Hematopoietic multipotent progenitor cell treated with erythropoietin and hydrocortisone succinate and interleukin-3 and kit ligand, for 15 days (in vitro differentiated cells): Measurements from ENCODE around the gene ERBB4.
"Not testable (repeated sequence)": the region's sequence is repeated elsewhere in the genome, so short reads cannot be mapped to it uniquely, and the experiment has no call there.

Experiments
- DNase-seq: peaks from one replicate; pipeline ENCODE4 v3.0.0-alpha.2; 2015; ENCODE audit warnings: low spot score

Gene ERBB4

GRCh38 chr2:212223696-212224095, 314.9 kb downstream of the ERBB4 start:
- DNase-seq, result no peak

- no peak for DNase-seq
These were observed 325.4 kb downstream of the ERBB4 start for GRCh38 chr2:212213191-212213590.

GRCh38 chr2:212208467-212208866, 330.1 kb downstream of the ERBB4 start:
- no peak for DNase-seq

- DNase-seq, result no peak
These were observed 340.8 kb downstream of the ERBB4 start for GRCh38 chr2:212197776-212198175.

GRCh38 chr2:212195626-212196025, 343.0 kb downstream of the ERBB4 start:
- no peak for DNase-seq

GRCh38 chr2:212194396-212194795, 344.2 kb downstream of the ERBB4 start:
- DNase-seq, result no peak

- no peak for DNase-seq
These were observed 344.8 kb downstream of the ERBB4 start for GRCh38 chr2:212193803-212194202.

- no peak for DNase-seq
These were observed 345.5 kb downstream of the ERBB4 start for GRCh38 chr2:212193056-212193455.

GRCh38 chr2:212191438-212191837, 347.2 kb downstream of the ERBB4 start:
- not testable (repeated sequence) for DNase-seq

GRCh38 chr2:212186166-212186565, 352.4 kb downstream of the ERBB4 start:
- no peak for DNase-seq

GRCh38 chr2:212181646-212182045, 357.0 kb downstream of the ERBB4 start:
- DNase-seq, result no peak

- DNase-seq, result no peak
These were observed 358.1 kb downstream of the ERBB4 start for GRCh38 chr2:212180408-212181083.

- DNase-seq, result no peak
These were observed 360.9 kb downstream of the ERBB4 start for GRCh38 chr2:212177724-212178123.

- DNase-seq, result no peak
These were observed 362.5 kb downstream of the ERBB4 start for GRCh38 chr2:212176151-212176550.

- no peak for DNase-seq
These were observed 364.7 kb downstream of the ERBB4 start for GRCh38 chr2:212173756-212174510.

GRCh38 chr2:212173331-212173730, 365.3 kb downstream of the ERBB4 start:
- DNase-seq, result no peak

- no peak for DNase-seq
These were observed 368.2 kb downstream of the ERBB4 start for GRCh38 chr2:212170382-212170781.

GRCh38 chr2:212158081-212158480, 380.5 kb downstream of the ERBB4 start:
- DNase-seq, result no peak

GRCh38 chr2:212157012-212157411, 381.6 kb downstream of the ERBB4 start:
- no peak for DNase-seq

- DNase-seq, result no peak
These were observed 382.5 kb downstream of the ERBB4 start for GRCh38 chr2:212156088-212156487.

GRCh38 chr2:212154477-212154878, 384.1 kb downstream of the ERBB4 start:
- DNase-seq, result no peak

GRCh38 chr2:212153923-212154322, 384.7 kb downstream of the ERBB4 start:
- DNase-seq, result no peak

GRCh38 chr2:212147921-212148513, 390.6 kb downstream of the ERBB4 start:
- no peak for DNase-seq
